H9 (cell line): Measurements from ENCODE around the gene XIRP2. TPM values are rescaled to one million over a fixed set of nuclear protein-coding genes. Genes with fewer than 3 reads are reported as not detected.

Experiments
- DNase-seq: peaks from one replicate; pipeline ENCODE4 v3.0.0-alpha.2; 2017
- H2AFZ ChIP-seq: one replicate; pipeline ENCODE4 v1.6.1; 2013; ENCODE audit warnings: mild to moderate bottlenecking, low read length, control low read depth, moderate library complexity
- H2AK5ac ChIP-seq: 2 replicates; pipeline ENCODE4 v1.6.1; 2013; ENCODE audit warnings: low read length, control low read depth, mixed read lengths; ENCODE audit not compliant: insufficient read length
- H2BK120ac ChIP-seq: one replicate; pipeline ENCODE4 v1.6.1; 2013; ENCODE audit warnings: low read depth, mild to moderate bottlenecking, low read length, control low read depth, inconsistent platforms; ENCODE audit not compliant: poor library complexity, severe bottlenecking
- H2BK12ac ChIP-seq: 2 replicates; pipeline ENCODE4 v1.6.1; 2013; ENCODE audit warnings: low read length, control low read depth, mixed read lengths, low read depth; ENCODE audit not compliant: insufficient read length
- H2BK15ac ChIP-seq: 2 replicates; pipeline ENCODE4 v1.6.1; 2013; ENCODE audit warnings: low read depth, low read length, control low read depth
- H2BK20ac ChIP-seq: one replicate; pipeline ENCODE4 v1.6.1; 2013; ENCODE audit warnings: low read depth, mild to moderate bottlenecking, low read length, control low read depth, inconsistent platforms; ENCODE audit not compliant: poor library complexity, severe bottlenecking
- H2BK5ac ChIP-seq: 2 replicates; pipeline ENCODE4 v1.6.1; 2013; ENCODE audit warnings: low read length, control low read depth, mixed read lengths; ENCODE audit not compliant: insufficient read length
- H3K14ac ChIP-seq: 2 replicates; pipeline ENCODE4 v1.6.1; 2013; ENCODE audit warnings: low read length, control low read depth; ENCODE audit not compliant: insufficient read depth
- H3K18ac ChIP-seq: 2 replicates; pipeline ENCODE4 v1.6.1; 2013; ENCODE audit warnings: low read depth, mild to moderate bottlenecking, mixed read lengths, low read length, control low read depth; ENCODE audit not compliant: insufficient read length
- H3K23ac ChIP-seq: 2 replicates; pipeline ENCODE4 v1.6.1; 2013; ENCODE audit warnings: low read length, control low read depth, mixed read lengths, low read depth; ENCODE audit not compliant: insufficient read length
- H3K23me2 ChIP-seq: 2 replicates; pipeline ENCODE4 v1.6.1; 2013; ENCODE audit warnings: low read depth, mild to moderate bottlenecking, mixed read lengths, low read length, control low read depth; ENCODE audit not compliant: insufficient read length, poor library complexity, severe bottlenecking
- H3K27ac ChIP-seq: 2 replicates; pipeline ENCODE4 v1.5.1; 2013; ENCODE audit warnings: low read length, control low read depth, mixed read lengths, low read depth; ENCODE audit not compliant: insufficient read length
- H3K27me3 ChIP-seq: 2 replicates; pipeline ENCODE4 v1.6.1; 2013; ENCODE audit warnings: low read length, control low read depth, inconsistent platforms; ENCODE audit not compliant: insufficient read depth
- H3K4ac ChIP-seq: 2 replicates; pipeline ENCODE4 v1.6.1; 2013; ENCODE audit warnings: low read depth, mild to moderate bottlenecking, control low read depth, inconsistent platforms, low read length, moderate library complexity
- H3K4me1 ChIP-seq: 2 replicates; pipeline ENCODE4 v1.6.1; 2013; ENCODE audit warnings: low read length, control low read depth, inconsistent platforms; ENCODE audit not compliant: insufficient read depth
- H3K4me2 ChIP-seq: 2 replicates; pipeline ENCODE4 v1.6.1; 2013; ENCODE audit warnings: low read length, control low read depth, mixed read lengths; ENCODE audit not compliant: insufficient read length, insufficient read depth
- H3K56ac ChIP-seq: 2 replicates; pipeline ENCODE4 v1.6.1; 2013; ENCODE audit warnings: low read depth, mild to moderate bottlenecking, mixed read lengths, low read length, control low read depth; ENCODE audit not compliant: insufficient read length
- H3K79me1 ChIP-seq: 2 replicates; pipeline ENCODE4 v1.6.1; 2013; ENCODE audit warnings: low read depth, mild to moderate bottlenecking, moderate library complexity, low read length, control low read depth, inconsistent platforms; ENCODE audit not compliant: insufficient read depth, poor library complexity, severe bottlenecking
- H3K79me2 ChIP-seq: 2 replicates; pipeline ENCODE4 v1.6.1; 2013; ENCODE audit warnings: low read length, control low read depth, inconsistent platforms; ENCODE audit not compliant: insufficient read depth
- H3K9ac ChIP-seq: 2 replicates; pipeline ENCODE4 v1.6.1; 2013; ENCODE audit warnings: low read length, control low read depth, mixed read lengths; ENCODE audit not compliant: insufficient read length; ENCODE audit errors: extremely low read depth
- H3K9me3 ChIP-seq: one replicate; pipeline ENCODE4 v1.6.1; 2013; ENCODE audit warnings: low read depth, low read length, inconsistent platforms; ENCODE audit not compliant: control insufficient read depth
- H3T11ph ChIP-seq: one replicate; pipeline ENCODE4 v1.6.1; 2013; ENCODE audit warnings: mild to moderate bottlenecking, low read length, control low read depth, inconsistent platforms
- H4K20me1 ChIP-seq: one replicate; pipeline ENCODE4 v1.6.1; 2013; ENCODE audit not compliant: control insufficient read depth, insufficient read length, insufficient read depth
- H4K5ac ChIP-seq: 2 replicates; pipeline ENCODE4 v1.6.1; 2013; ENCODE audit warnings: low read depth, mild to moderate bottlenecking, mixed read lengths, low read length, control low read depth; ENCODE audit not compliant: insufficient read length
- H4K8ac ChIP-seq: replicated peaks from 2 replicates; pipeline ENCODE4 v1.6.1; 2013; ENCODE audit warnings: low read length, control low read depth, mixed read lengths, low read depth; ENCODE audit not compliant: insufficient read length
- H4K91ac ChIP-seq: 2 replicates; pipeline ENCODE4 v1.6.1; 2013; ENCODE audit warnings: low read depth, mild to moderate bottlenecking, moderate library complexity, mixed read lengths, low read length, control low read depth; ENCODE audit not compliant: insufficient read length
- H3K27ac Mint-ChIP-seq, 3 experiments: 2 replicates in 2 of 3; 3 replicates in 1 of 3; pipeline ENCODE4 v1.8.0; 2020 to 2021; ENCODE audit warnings: mixed read lengths in 3 of 3, mild to moderate bottlenecking in 1 of 3, moderate library complexity in 1 of 3
- H3K27me3 Mint-ChIP-seq: 2 replicates; pipeline ENCODE4 v1.8.0; 2021; ENCODE audit warnings: low read depth, mild to moderate bottlenecking, moderate library complexity, mixed read lengths
- H3K36me3 Mint-ChIP-seq, 3 experiments: 2 replicates in 2 of 3; 3 replicates in 1 of 3; pipeline ENCODE4 v1.8.0; 2020 to 2021; ENCODE audit warnings: low read depth in 3 of 3, mixed read lengths in 3 of 3; ENCODE audit not compliant: insufficient read depth in 1 of 3
- H3K4me1 Mint-ChIP-seq, 2 experiments: 2 replicates each; pipeline ENCODE4 v1.8.0; 2020; ENCODE audit warnings: mixed read lengths in 2 of 2
- H3K4me3 Mint-ChIP-seq, 2 experiments: 2 replicates in 1 of 2; 3 replicates in 1 of 2; pipeline ENCODE4 v1.8.0; 2020 to 2021; ENCODE audit warnings: mild to moderate bottlenecking in 2 of 2, mixed read lengths in 2 of 2, moderate library complexity in 1 of 2
- H3K9me3 Mint-ChIP-seq, 2 experiments: 2 replicates in 1 of 2; 3 replicates in 1 of 2; pipeline ENCODE4 v1.8.0; 2020; ENCODE audit warnings: mild to moderate bottlenecking in 2 of 2, mixed read lengths in 2 of 2, moderate library complexity in 1 of 2
- WGBS: extraction: QIAGEN DNeasy Blood & Tissue Kit; methylation state at CpG from one replicate; pipeline ENCODE4 v1.1.7; 2013; ENCODE audit warnings: missing lambda C conversion rate, low lambda C conversion rate, mixed read lengths; ENCODE audit not compliant: insufficient read length; ENCODE audit errors: extremely low coverage; 5-methylcytosine and 5-hydroxymethylcytosine counted together
- total RNA-seq: library from RNA; stranded (reverse); gene quantifications from 2 replicates; pipeline ENCODE4 v1.2.1, GENCODE V29; 2021
- TF ChIP-seq, protein P1 (sequence below): fragments of 200-600 bp; sonication (generic); conservative IDR thresholded peaks from 3 replicates; pipeline ENCODE4 v1.8.0; 2021; ENCODE audit warnings: antibody characterized with exemption, mild to moderate bottlenecking

XIRP2 gene
- total RNA-seq, 1 experiment from 2014 or later: 0.07 TPM

DNA sequence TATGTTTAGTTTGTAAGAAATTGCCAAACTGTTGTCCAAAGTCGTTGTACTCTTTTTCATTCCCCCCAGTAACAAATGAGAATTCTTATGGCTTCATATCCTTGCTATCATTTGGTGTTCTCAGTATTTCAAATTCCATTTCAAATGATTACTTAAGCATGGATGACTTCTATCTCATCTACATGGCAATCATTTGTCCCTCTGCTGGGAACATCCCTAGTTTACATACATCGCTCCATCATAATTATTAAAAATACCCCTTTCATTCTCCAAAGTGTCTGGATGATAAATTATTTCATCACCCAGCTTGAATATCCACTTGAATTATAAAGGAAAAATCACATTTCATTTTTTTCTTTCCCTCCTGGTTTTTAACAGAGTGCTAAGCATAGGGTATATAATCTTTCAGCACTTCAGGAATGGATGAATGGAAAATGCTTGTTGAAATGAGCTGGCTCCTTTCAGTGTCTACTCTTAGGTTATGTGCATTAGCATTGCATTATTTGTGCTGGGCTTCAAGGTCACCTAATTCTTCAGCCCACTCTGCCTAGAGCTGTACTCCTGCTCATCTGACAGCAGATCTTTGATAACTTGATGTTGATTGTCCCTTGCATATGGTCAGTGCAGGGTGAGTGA is 33.1 kb downstream of the XIRP2 start:
- no peak for DNase-seq
- no peak overlapping the region for H3K23ac ChIP-seq
- H2AK5ac ChIP-seq: no peak overlapping the region
- no peaks in the 10 kb centered on the region for H3K27me3 ChIP-seq
- no peaks in the 10 kb centered on the region for H3K79me2 ChIP-seq
- no peak overlapping the region for H3T11ph ChIP-seq
- H2AFZ ChIP-seq: no peak overlapping the region
- H4K5ac ChIP-seq: no peak overlapping the region
- H3K18ac ChIP-seq: no peak overlapping the region
- no peak overlapping the region for H2BK20ac ChIP-seq
- H3K23me2 ChIP-seq: no peaks in the 10 kb centered on the region
- no peak overlapping the region for H3K4me2 ChIP-seq
- H3K79me1 ChIP-seq: no peaks in the 10 kb centered on the region
- TF ChIP-seq, protein P1, sequence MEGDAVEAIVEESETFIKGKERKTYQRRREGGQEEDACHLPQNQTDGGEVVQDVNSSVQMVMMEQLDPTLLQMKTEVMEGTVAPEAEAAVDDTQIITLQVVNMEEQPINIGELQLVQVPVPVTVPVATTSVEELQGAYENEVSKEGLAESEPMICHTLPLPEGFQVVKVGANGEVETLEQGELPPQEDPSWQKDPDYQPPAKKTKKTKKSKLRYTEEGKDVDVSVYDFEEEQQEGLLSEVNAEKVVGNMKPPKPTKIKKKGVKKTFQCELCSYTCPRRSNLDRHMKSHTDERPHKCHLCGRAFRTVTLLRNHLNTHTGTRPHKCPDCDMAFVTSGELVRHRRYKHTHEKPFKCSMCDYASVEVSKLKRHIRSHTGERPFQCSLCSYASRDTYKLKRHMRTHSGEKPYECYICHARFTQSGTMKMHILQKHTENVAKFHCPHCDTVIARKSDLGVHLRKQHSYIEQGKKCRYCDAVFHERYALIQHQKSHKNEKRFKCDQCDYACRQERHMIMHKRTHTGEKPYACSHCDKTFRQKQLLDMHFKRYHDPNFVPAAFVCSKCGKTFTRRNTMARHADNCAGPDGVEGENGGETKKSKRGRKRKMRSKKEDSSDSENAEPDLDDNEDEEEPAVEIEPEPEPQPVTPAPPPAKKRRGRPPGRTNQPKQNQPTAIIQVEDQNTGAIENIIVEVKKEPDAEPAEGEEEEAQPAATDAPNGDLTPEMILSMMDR: no peak
- no peak overlapping the region for H3K27ac Mint-ChIP-seq
- no peak overlapping the region for H2BK12ac ChIP-seq
- no peaks in the 10 kb centered on the region for H3K9me3 Mint-ChIP-seq
- no peak overlapping the region for H2BK120ac ChIP-seq
- no peaks in the 10 kb centered on the region for H4K20me1 ChIP-seq
- no peak overlapping the region for H3K4me3 Mint-ChIP-seq
- no peak overlapping the region for H3K56ac ChIP-seq
- H3K27me3 Mint-ChIP-seq: no peaks in the 10 kb centered on the region
- no peaks in the 10 kb centered on the region for H3K36me3 Mint-ChIP-seq
- no peaks in the 10 kb centered on the region for H3K4me1 ChIP-seq
- H2BK15ac ChIP-seq: no peak overlapping the region
- no peak overlapping the region for H3K4ac ChIP-seq
- H3K27ac ChIP-seq: no peak overlapping the region
- no peak overlapping the region for H3K9ac ChIP-seq
- H2BK5ac ChIP-seq: no peak overlapping the region
- no peaks in the 10 kb centered on the region for H3K9me3 ChIP-seq
- no CpG with 5 or more reads among the region's 2 CpGs for WGBS
- H3K4me1 Mint-ChIP-seq: peaks cover 0 to 2% of the 10 kb centered on the region in 2 experiments; a peak in 1 of 4 replicates
- H3K14ac ChIP-seq: no peak overlapping the region
- H4K91ac ChIP-seq: no peak overlapping the region
- H4K8ac ChIP-seq: no peak overlapping the region
